Neural crest cell (in vitro differentiated cells): ENCODE data around the gene GK. TPM values are rescaled to one million over a fixed set of nuclear protein-coding genes. Genes with fewer than 3 reads are reported as not detected.
"Not testable (repeated sequence)": the region's sequence is repeated elsewhere in the genome, so short reads cannot be mapped to it uniquely, and the experiment has no call there.

Experiments used
- DNase-seq: peaks from one replicate; pipeline ENCODE4 v3.0.0; 2021; ENCODE audit warnings: low read depth, mixed read lengths, low spot score
- H3K27ac Mint-ChIP-seq: one replicate; pipeline ENCODE4 v1.8.0; 2021; ENCODE audit warnings: mild to moderate bottlenecking, mixed read lengths; ENCODE audit not compliant: unreplicated experiment
- H3K27me3 Mint-ChIP-seq: 2 replicates; pipeline ENCODE4 v1.8.0; 2021; ENCODE audit warnings: low read depth, mild to moderate bottlenecking, mixed read lengths
- H3K36me3 Mint-ChIP-seq: 2 replicates; pipeline ENCODE4 v1.8.0; 2021; ENCODE audit warnings: low read depth, mild to moderate bottlenecking, mixed read lengths
- H3K4me1 Mint-ChIP-seq: 2 replicates; pipeline ENCODE4 v1.8.0; 2021; ENCODE audit warnings: mixed read lengths
- H3K4me3 Mint-ChIP-seq: one replicate; pipeline ENCODE4 v1.8.0; 2021; ENCODE audit warnings: mild to moderate bottlenecking, mixed read lengths
- H3K9me3 Mint-ChIP-seq: 2 replicates; pipeline ENCODE4 v1.8.0; 2021; ENCODE audit warnings: mixed read lengths
- CTCF ChIP-seq: fragments of 200-600 bp; sonication (generic); conservative IDR thresholded peaks from 2 replicates; pipeline ENCODE4 v1.5.0; 2021; ENCODE audit warnings: antibody characterized with exemption, mild to moderate bottlenecking
- total RNA-seq: library from RNA; stranded (reverse); gene quantifications from 2 replicates; pipeline ENCODE4 v1.2.1, GENCODE V29; 2021

The GK gene
- total RNA-seq, 1 donor from 2014 or later: 17.3 TPM

- Mint-ChIP-seq H3K36me3 (no peaks in the 10 kb centered on the region), H3K27ac (no peak overlapping the region), H3K9me3 (no peaks in the 10 kb centered on the region), H3K4me1 (no peaks in the 10 kb centered on the region), H3K4me3 (no peak overlapping the region), H3K27me3 (no peaks in the 10 kb centered on the region)
- no peak for DNase-seq
- TF ChIP-seq CTCF: no peak
Measured at GRCh38 chrX:30642642-30643041, 10.6 kb upstream of the GK start.

GRCh38 chrX:30643313-30643821 is 9.9 kb upstream of the GK start:
- no peak for DNase-seq
- Mint-ChIP-seq H3K4me1 (no peaks in the 10 kb centered on the region), H3K27ac (no peak overlapping the region), H3K4me3 (no peak overlapping the region), H3K36me3 (no peaks in the 10 kb centered on the region), H3K27me3 (no peaks in the 10 kb centered on the region), H3K9me3 (no peaks in the 10 kb centered on the region)
- TF ChIP-seq CTCF: no peak

- H3K27me3 Mint-ChIP-seq: no peaks in the 10 kb centered on the region
- H3K4me1 Mint-ChIP-seq: peaks cover 20% of the 10 kb centered on the region
- H3K4me3 Mint-ChIP-seq: no peak overlapping the region
- TF ChIP-seq CTCF: no peak
- H3K9me3 Mint-ChIP-seq: no peaks in the 10 kb centered on the region
- no peak for DNase-seq
- no peaks in the 10 kb centered on the region for H3K36me3 Mint-ChIP-seq
- no peak overlapping the region for H3K27ac Mint-ChIP-seq
Measured at GRCh38 chrX:30649859-30650258, 3.4 kb upstream of the GK start.

- H3K4me1 Mint-ChIP-seq: peaks cover 25% of the 10 kb centered on the region
- no peaks in the 10 kb centered on the region for H3K9me3 Mint-ChIP-seq
- peak overlapping the region; percentile 97 for H3K27ac Mint-ChIP-seq
- peak; percentile 96 for DNase-seq
- peak overlapping the region; percentile 91 for H3K4me3 Mint-ChIP-seq
- no peaks in the 10 kb centered on the region for H3K27me3 Mint-ChIP-seq
- TF ChIP-seq CTCF: no peak
- no peaks in the 10 kb centered on the region for H3K36me3 Mint-ChIP-seq
Measured at GRCh38 chrX:30652527-30653414, 452 bp upstream of the GK start.

- Mint-ChIP-seq H3K4me3 (peak overlapping the region; percentile 91), H3K4me1 (peaks cover 25% of the 10 kb centered on the region)
- H3K27ac Mint-ChIP-seq, H3K27me3 Mint-ChIP-seq, DNase-seq, H3K9me3 Mint-ChIP-seq, H3K36me3 Mint-ChIP-seq: not testable (repeated sequence)
Measured at GRCh38 chrX:30654386-30654785, 1.2 kb downstream of the GK start.

- Mint-ChIP-seq H3K4me1 (peaks cover 25% of the 10 kb centered on the region), H3K4me3 (peak overlapping the region; percentile 72), H3K27me3 (no peaks in the 10 kb centered on the region), H3K9me3 (no peaks in the 10 kb centered on the region), H3K36me3 (no peaks in the 10 kb centered on the region), H3K27ac (no peak overlapping the region)
- TF ChIP-seq CTCF: no peak
- no peak for DNase-seq
Measured at GRCh38 chrX:30654989-30655607, 1.9 kb downstream of the GK start.
